Nephron (organoid): ENCODE results near the gene EIF5.
A peak's percentile ranks its signal among the peaks of the same experiment; 100 is the strongest.

Experiments used
- H3K27ac Mint-ChIP-seq, 3 experiments: 2 replicates each; pipeline ENCODE4 v1.8.0; 2020; ENCODE audit warnings: mixed read lengths in 3 of 3, mild to moderate bottlenecking in 2 of 3, moderate library complexity in 1 of 3
- H3K27me3 Mint-ChIP-seq: 2 replicates; pipeline ENCODE4 v1.8.0; 2021; ENCODE audit warnings: low read depth, mild to moderate bottlenecking, moderate library complexity, mixed read lengths
- H3K36me3 Mint-ChIP-seq: 2 replicates; pipeline ENCODE4 v1.8.0; 2020; ENCODE audit warnings: low read depth, mixed read lengths
- H3K4me1 Mint-ChIP-seq: 2 replicates; pipeline ENCODE4 v1.8.0; 2020; ENCODE audit warnings: mixed read lengths
- H3K4me3 Mint-ChIP-seq, 3 experiments: 2 replicates each; pipeline ENCODE4 v1.8.0; 2020; ENCODE audit warnings: mild to moderate bottlenecking in 3 of 3, mixed read lengths in 3 of 3, moderate library complexity in 2 of 3
- H3K9me3 Mint-ChIP-seq: 2 replicates; pipeline ENCODE4 v1.8.0; 2020; ENCODE audit warnings: mixed read lengths
- TF ChIP-seq, protein P1 (sequence below), 3 experiments: fragments of 200-600 bp; sonication (generic); IDR thresholded peaks; one replicate each; pipeline ENCODE4 v1.5.0; 2021; ENCODE audit warnings: antibody characterized with exemption in 3 of 3; ENCODE audit not compliant: unreplicated experiment in 3 of 3

EIF5 gene

DNA sequence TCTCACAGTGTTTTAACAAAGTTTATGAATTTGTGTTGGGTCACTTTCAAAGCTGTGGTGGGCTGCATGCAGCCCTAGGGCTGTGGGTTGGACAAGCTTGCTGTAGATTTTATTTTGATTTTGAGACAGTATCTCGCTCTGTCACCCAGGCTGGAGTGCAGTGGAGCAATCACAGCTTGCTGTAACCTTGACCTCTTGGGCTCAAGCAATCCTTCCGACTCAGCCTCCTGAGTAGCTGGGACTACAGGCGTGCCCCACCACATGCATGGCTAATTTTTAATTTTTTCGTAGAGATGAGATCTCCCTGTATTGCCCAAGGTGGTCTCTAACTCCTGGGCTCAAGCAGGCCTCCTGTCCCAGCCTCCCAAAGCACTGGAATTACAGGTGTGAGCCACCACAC, 56.6 kb downstream of the EIF5 start:
- peaks cover 3% of the 10 kb centered on the region for H3K36me3 Mint-ChIP-seq
- H3K9me3 Mint-ChIP-seq = no peaks in the 10 kb centered on the region
- TF ChIP-seq, protein P1, sequence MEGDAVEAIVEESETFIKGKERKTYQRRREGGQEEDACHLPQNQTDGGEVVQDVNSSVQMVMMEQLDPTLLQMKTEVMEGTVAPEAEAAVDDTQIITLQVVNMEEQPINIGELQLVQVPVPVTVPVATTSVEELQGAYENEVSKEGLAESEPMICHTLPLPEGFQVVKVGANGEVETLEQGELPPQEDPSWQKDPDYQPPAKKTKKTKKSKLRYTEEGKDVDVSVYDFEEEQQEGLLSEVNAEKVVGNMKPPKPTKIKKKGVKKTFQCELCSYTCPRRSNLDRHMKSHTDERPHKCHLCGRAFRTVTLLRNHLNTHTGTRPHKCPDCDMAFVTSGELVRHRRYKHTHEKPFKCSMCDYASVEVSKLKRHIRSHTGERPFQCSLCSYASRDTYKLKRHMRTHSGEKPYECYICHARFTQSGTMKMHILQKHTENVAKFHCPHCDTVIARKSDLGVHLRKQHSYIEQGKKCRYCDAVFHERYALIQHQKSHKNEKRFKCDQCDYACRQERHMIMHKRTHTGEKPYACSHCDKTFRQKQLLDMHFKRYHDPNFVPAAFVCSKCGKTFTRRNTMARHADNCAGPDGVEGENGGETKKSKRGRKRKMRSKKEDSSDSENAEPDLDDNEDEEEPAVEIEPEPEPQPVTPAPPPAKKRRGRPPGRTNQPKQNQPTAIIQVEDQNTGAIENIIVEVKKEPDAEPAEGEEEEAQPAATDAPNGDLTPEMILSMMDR (IDR thresholded peaks at IDR 0.05; ENCODE audit: unreplicated experiment in 3 of 3) = no peak
- no peaks in the 10 kb centered on the region for H3K27me3 Mint-ChIP-seq
- H3K27ac Mint-ChIP-seq = peak overlapping the region in 1 of 3 experiments; percentile 19
- H3K4me1 Mint-ChIP-seq = peaks cover 30% of the 10 kb centered on the region
- H3K4me3 Mint-ChIP-seq = no peak overlapping the region

DNA sequence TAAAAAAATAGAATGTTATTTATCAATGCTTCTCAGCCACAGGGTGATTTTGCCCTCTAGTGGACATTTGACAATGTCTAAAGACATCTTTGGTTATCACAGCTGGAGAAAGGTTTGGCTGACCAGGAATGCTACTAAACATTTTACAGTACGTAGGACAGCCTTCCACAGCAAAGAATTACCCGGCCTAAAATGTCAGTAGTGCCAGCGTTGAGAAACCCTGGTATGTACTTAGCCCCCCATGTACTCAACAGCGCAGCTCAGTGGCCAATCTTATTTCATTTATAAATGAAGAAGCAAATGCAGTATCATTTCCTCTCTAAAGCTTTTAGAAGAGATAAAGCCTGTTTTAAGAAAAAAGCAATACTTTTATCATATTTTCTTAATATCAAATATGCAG, 57.0 kb downstream of the EIF5 start:
- Mint-ChIP-seq H3K27ac (peak overlapping the region in 1 of 3 experiments; percentile 19), H3K9me3 (no peaks in the 10 kb centered on the region)
- TF ChIP-seq, protein P1 (IDR thresholded peaks at IDR 0.05; ENCODE audit: unreplicated experiment in 3 of 3) = peak; percentile 57 to 81 (median 59)

DNA sequence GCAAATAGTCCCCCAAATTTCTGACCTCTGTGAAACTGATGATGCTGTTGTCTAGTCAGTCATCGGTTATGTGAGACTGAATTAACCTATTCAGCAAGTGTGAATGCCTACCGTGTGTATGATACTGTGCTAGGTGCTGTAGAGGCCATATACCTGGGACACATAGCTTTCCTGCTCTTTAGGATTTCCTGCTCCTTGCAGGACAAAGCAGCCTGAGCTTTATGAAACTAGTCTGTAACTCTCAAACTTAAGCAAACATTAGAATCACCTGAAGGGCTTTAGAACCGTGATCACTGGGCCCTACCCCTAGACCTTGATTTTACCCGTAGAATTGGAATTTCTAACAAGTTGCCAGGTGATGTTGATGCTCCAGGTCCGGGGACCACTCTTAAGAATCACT, 58.1 kb downstream of the EIF5 start:
- TF ChIP-seq, protein P1 (IDR thresholded peaks at IDR 0.05; ENCODE audit: unreplicated experiment in 3 of 3) = no peak
- no peaks in the 10 kb centered on the region for H3K9me3 Mint-ChIP-seq

More for the DNA sequence above, 57.0 kb downstream of the EIF5 start:
- Mint-ChIP-seq H3K4me1 (peaks cover 35% of the 10 kb centered on the region), H3K4me3 (no peak overlapping the region), H3K27me3 (no peaks in the 10 kb centered on the region), H3K36me3 (peaks cover 3% of the 10 kb centered on the region)

DNA sequence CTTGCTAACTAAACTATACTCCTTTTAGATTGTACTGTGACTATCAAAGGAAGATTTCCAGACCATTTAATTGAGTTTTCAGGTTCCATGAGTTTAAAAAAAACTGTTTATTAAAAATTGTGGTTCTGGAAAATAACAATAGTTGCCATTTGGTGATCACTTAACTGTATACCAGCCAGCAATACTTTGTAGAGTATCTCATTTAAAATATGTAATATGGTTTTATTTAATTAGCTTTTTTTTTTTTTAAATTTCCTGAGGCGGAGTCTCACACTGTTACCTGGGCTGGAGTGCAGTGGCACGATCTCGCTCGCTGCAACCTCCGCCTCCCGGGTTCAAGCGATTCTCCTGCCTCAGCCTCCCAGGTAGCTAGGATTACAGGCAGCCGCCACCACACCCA, 58.5 kb downstream of the EIF5 start:
- Mint-ChIP-seq H3K4me3 (no peak overlapping the region), H3K4me1 (peaks cover 35% of the 10 kb centered on the region), H3K27me3 (no peaks in the 10 kb centered on the region), H3K9me3 (no peaks in the 10 kb centered on the region), H3K27ac (no peak overlapping the region), H3K36me3 (peaks cover 3% of the 10 kb centered on the region)
- TF ChIP-seq, protein P1 (IDR thresholded peaks at IDR 0.05; ENCODE audit: unreplicated experiment in 3 of 3) = no peak

More for the DNA sequence above, 58.1 kb downstream of the EIF5 start:
- H3K27ac Mint-ChIP-seq = no peak overlapping the region
- H3K36me3 Mint-ChIP-seq = peaks cover 3% of the 10 kb centered on the region
- no peaks in the 10 kb centered on the region for H3K27me3 Mint-ChIP-seq
- peaks cover 36% of the 10 kb centered on the region for H3K4me1 Mint-ChIP-seq
- H3K4me3 Mint-ChIP-seq = no peak overlapping the region

DNA sequence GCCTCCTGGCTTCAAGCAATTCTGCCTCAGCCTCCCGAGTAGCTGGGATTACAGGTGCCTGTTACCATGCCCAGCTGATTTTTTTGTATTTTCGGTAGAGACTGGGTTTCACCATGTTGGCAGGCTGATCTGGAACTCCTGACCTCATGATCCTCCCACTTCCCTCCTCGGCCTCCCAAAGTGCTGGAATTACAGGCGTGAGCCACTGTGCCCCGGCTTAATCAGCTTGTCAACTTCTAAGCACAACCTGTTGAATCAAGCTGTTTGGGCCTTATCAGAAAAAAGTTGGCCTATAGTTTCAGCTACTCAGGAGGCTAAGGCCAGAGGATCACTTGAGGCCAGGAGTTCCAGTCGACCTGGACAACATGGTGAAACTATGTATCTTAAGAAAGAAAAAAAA, 59.0 kb downstream of the EIF5 start:
- H3K9me3 Mint-ChIP-seq = no peaks in the 10 kb centered on the region
- TF ChIP-seq, protein P1 (IDR thresholded peaks at IDR 0.05; ENCODE audit: unreplicated experiment in 3 of 3) = no peak
- no peaks in the 10 kb centered on the region for H3K27me3 Mint-ChIP-seq
- no peak overlapping the region for H3K4me3 Mint-ChIP-seq
- H3K4me1 Mint-ChIP-seq = peaks cover 40% of the 10 kb centered on the region
- no peak overlapping the region for H3K27ac Mint-ChIP-seq
- H3K36me3 Mint-ChIP-seq = peaks cover 3% of the 10 kb centered on the region
